GM12878 (cell line): Measurements from ENCODE around the gene AP4B1.

Source experiments
- EGR1 ChIP-seq, 2 experiments: IDR thresholded peaks; 1 replicate in 1 of 2; 2 replicates in 1 of 2; pipeline ENCODE4 v1.6.1; 2011 to 2012; ENCODE audit warnings: low read depth in 2 of 2, low read length in 2 of 2, borderline replicate concordance in 1 of 2, mild to moderate bottlenecking in 1 of 2, moderate library complexity in 1 of 2
- EP300 ChIP-seq, 2 experiments: fragments of 150-350 bp in 1 of 2; IDR thresholded peaks; 2 replicates each; pipeline ENCODE4 v1.6.1; 2011 to 2012; ENCODE audit warnings: low read depth in 2 of 2, low read length in 2 of 2, borderline replicate concordance in 1 of 2, improper control_type of control experiment in 1 of 2, inconsistent platforms in 1 of 2; ENCODE audit not compliant: control insufficient read depth in 1 of 2
- MTA2 ChIP-seq: fragments of 450-650 bp; IDR thresholded peaks from 2 replicates; pipeline ENCODE4 v1.6.1; 2016; ENCODE audit warnings: low read depth, mild to moderate bottlenecking, moderate library complexity
- RELA ChIP-seq: fragments of 450-650 bp; IDR thresholded peaks from 2 replicates; pipeline ENCODE4 v1.8.0; 2014; ENCODE audit warnings: borderline replicate concordance; ENCODE audit not compliant: partially characterized antibody
- SIX5 ChIP-seq: IDR thresholded peaks from 2 replicates; pipeline ENCODE4 v1.6.1; 2011; ENCODE audit warnings: mild to moderate bottlenecking, low read depth, low read length, moderate library complexity; ENCODE audit not compliant: severe bottlenecking
- SMC3 ChIP-seq: IDR thresholded peaks from 2 replicates; pipeline ENCODE4 v1.6.1; 2011; ENCODE audit warnings: low read length, improper control_type of control experiment, borderline replicate concordance
- TAF1 ChIP-seq: IDR thresholded peaks from 2 replicates; pipeline ENCODE4 v1.6.1; 2011; ENCODE audit warnings: mild to moderate bottlenecking, low read depth, low read length, borderline replicate concordance
- YY1 ChIP-seq: IDR thresholded peaks from 2 replicates; pipeline ENCODE4 v1.6.1; 2011; ENCODE audit warnings: low read depth, mild to moderate bottlenecking, low read length
- TF ChIP-seq, protein P1 (sequence below): fragments of 450-650 bp; IDR thresholded peaks from 2 replicates; pipeline ENCODE4 v1.6.1; 2016; ENCODE audit warnings: mild to moderate bottlenecking
- TF ChIP-seq, protein P2 (sequence below): IDR thresholded peaks from 2 replicates; pipeline ENCODE4 v1.6.1; 2011; ENCODE audit warnings: low read depth, low read length, improper control_type of control experiment, borderline replicate concordance
- TF ChIP-seq, protein P3 (sequence below), 3 experiments: IDR thresholded peaks in 2 of 3; conservative IDR thresholded peaks in 1 of 3; 2 replicates each; pipeline ENCODE4 v1.5.1; 2011; ENCODE audit warnings: low read depth in 3 of 3, low read length in 3 of 3, mild to moderate bottlenecking in 3 of 3, control low read depth in 2 of 3, moderate library complexity in 2 of 3, inconsistent platforms in 1 of 3, mixed read lengths in 1 of 3; ENCODE audit not compliant: control insufficient read depth in 2 of 3, insufficient read depth in 1 of 3; ENCODE audit errors: extremely low read depth in 1 of 3

DNA sequence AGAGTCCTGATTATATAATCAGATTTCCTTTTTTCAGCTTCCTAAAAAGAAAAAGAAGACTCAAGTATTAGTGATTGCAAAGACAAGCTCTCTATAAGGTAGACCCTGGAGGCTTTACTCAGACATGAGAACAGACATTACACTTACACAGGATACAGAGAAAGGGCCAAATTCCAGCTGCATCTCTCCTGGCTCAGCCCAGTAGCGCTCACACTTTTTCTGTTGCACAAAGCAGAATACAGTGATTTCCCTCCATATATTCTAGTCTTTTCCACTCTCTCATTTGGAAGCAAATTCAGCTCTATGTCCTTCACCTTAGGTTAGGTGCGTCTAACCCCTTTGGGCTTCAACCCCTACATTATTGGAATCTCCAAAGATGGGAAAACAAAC lies 48.2 kb downstream of the AP4B1 start:
- TF ChIP-seq EP300 (IDR thresholded peaks at IDR 0.05; ENCODE audit: borderline replicate concordance in 1 of 2, control insufficient read depth in 1 of 2, low read depth in 2 of 2, low read length in 2 of 2) (no peak), YY1 (no peak), SMC3 (no peak), MTA2 (no peak), TAF1 (no peak), EGR1 (IDR thresholded peaks at IDR 0.05; ENCODE audit: borderline replicate concordance in 1 of 2, low read depth in 2 of 2, low read length in 2 of 2) (no peak), RELA (no peak), SIX5 (no peak)
- TF ChIP-seq, protein P1, sequence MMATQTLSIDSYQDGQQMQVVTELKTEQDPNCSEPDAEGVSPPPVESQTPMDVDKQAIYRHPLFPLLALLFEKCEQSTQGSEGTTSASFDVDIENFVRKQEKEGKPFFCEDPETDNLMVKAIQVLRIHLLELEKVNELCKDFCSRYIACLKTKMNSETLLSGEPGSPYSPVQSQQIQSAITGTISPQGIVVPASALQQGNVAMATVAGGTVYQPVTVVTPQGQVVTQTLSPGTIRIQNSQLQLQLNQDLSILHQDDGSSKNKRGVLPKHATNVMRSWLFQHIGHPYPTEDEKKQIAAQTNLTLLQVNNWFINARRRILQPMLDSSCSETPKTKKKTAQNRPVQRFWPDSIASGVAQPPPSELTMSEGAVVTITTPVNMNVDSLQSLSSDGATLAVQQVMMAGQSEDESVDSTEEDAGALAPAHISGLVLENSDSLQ: no peak
- TF ChIP-seq, protein P2, sequence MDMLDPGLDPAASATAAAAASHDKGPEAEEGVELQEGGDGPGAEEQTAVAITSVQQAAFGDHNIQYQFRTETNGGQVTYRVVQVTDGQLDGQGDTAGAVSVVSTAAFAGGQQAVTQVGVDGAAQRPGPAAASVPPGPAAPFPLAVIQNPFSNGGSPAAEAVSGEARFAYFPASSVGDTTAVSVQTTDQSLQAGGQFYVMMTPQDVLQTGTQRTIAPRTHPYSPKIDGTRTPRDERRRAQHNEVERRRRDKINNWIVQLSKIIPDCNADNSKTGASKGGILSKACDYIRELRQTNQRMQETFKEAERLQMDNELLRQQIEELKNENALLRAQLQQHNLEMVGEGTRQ: no peak
- TF ChIP-seq, protein P3, sequence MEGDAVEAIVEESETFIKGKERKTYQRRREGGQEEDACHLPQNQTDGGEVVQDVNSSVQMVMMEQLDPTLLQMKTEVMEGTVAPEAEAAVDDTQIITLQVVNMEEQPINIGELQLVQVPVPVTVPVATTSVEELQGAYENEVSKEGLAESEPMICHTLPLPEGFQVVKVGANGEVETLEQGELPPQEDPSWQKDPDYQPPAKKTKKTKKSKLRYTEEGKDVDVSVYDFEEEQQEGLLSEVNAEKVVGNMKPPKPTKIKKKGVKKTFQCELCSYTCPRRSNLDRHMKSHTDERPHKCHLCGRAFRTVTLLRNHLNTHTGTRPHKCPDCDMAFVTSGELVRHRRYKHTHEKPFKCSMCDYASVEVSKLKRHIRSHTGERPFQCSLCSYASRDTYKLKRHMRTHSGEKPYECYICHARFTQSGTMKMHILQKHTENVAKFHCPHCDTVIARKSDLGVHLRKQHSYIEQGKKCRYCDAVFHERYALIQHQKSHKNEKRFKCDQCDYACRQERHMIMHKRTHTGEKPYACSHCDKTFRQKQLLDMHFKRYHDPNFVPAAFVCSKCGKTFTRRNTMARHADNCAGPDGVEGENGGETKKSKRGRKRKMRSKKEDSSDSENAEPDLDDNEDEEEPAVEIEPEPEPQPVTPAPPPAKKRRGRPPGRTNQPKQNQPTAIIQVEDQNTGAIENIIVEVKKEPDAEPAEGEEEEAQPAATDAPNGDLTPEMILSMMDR (IDR thresholded peaks at IDR 0.05 in 2 of 3, conservative IDR thresholded peaks at IDR 0.05 in 1 of 3; ENCODE audit: control insufficient read depth in 2 of 3, extremely low read depth in 1 of 3, insufficient read depth in 1 of 3, low read depth in 3 of 3, low read length in 3 of 3): no peak
